ENCODE results near the gene RAD51B.

RAD51B gene

GRCh38 chr14:68512088-68512487, 692.5 kb downstream of the RAD51B start:
- no peak for DNase-seq (ENCODE audit: low spot score)

GRCh38 chr14:68513137-68513536, 693.6 kb downstream of the RAD51B start:
- no peak for DNase-seq (ENCODE audit: low spot score)

- no peak for DNase-seq (ENCODE audit: low spot score)
Measured at GRCh38 chr14:68513838-68514607, 694.4 kb downstream of the RAD51B start.

GRCh38 chr14:68514608-68515194, 695.1 kb downstream of the RAD51B start:
- no peak for DNase-seq (ENCODE audit: low spot score)

GRCh38 chr14:68516342-68516741, 696.8 kb downstream of the RAD51B start:
- no peak for DNase-seq (ENCODE audit: low spot score)

- DNase-seq (ENCODE audit: low spot score), result no peak
Measured at GRCh38 chr14:68518166-68518565, 698.6 kb downstream of the RAD51B start.

GRCh38 chr14:68518761-68519670, 699.4 kb downstream of the RAD51B start:
- DNase-seq (ENCODE audit: low spot score), result no peak

GRCh38 chr14:68519671-68520187, 700.1 kb downstream of the RAD51B start:
- no peak for DNase-seq (ENCODE audit: low spot score)

GRCh38 chr14:68520637-68521556, 701.3 kb downstream of the RAD51B start:
- no peak for DNase-seq (ENCODE audit: low spot score)

- DNase-seq (ENCODE audit: low spot score), result no peak
Measured at GRCh38 chr14:68521557-68521901, 702.0 kb downstream of the RAD51B start.

GRCh38 chr14:68521961-68522509, 702.5 kb downstream of the RAD51B start:
- DNase-seq (ENCODE audit: low spot score), result no peak

- DNase-seq (ENCODE audit: low spot score), result no peak
Measured at GRCh38 chr14:68522510-68523325, 703.1 kb downstream of the RAD51B start.

GRCh38 chr14:68523326-68523610, 703.7 kb downstream of the RAD51B start:
- no peak for DNase-seq (ENCODE audit: low spot score)

GRCh38 chr14:68523989-68524725, 704.6 kb downstream of the RAD51B start:
- no peak for DNase-seq (ENCODE audit: low spot score)

- no peak for DNase-seq (ENCODE audit: low spot score)
Measured at GRCh38 chr14:68525516-68525915, 705.9 kb downstream of the RAD51B start.

- DNase-seq (ENCODE audit: low spot score), result no peak
Measured at GRCh38 chr14:68526512-68527091, 707.0 kb downstream of the RAD51B start.

GRCh38 chr14:68527329-68527851, 707.8 kb downstream of the RAD51B start:
- no peak for DNase-seq (ENCODE audit: low spot score)

GRCh38 chr14:68528040-68528687, 708.6 kb downstream of the RAD51B start:
- DNase-seq (ENCODE audit: low spot score), result no peak

- DNase-seq (ENCODE audit: low spot score), result no peak
Measured at GRCh38 chr14:68530443-68530842, 710.9 kb downstream of the RAD51B start.

Data from COLO829 (cell line).